K562 (cell line): ENCODE data around the gene OR10H5. TPM values are rescaled to one million over a fixed set of nuclear protein-coding genes. Genes with fewer than 3 reads are reported as not detected.

Experiments
- BRD4 ChIP-seq: fragments of 200-600 bp; sonication (generic); IDR thresholded peaks from 2 replicates; pipeline ENCODE4 v1.6.1; 2017; ENCODE audit warnings: inconsistent platforms
- ELF4 ChIP-seq: fragments of 450-650 bp; formaldehyde crosslinking; IDR thresholded peaks from 2 replicates; pipeline ENCODE4 v1.4.0; 2022; ENCODE audit warnings: missing genetic modification characterization
- FOS ChIP-seq: IDR thresholded peaks from 3 replicates; pipeline ENCODE4 v1.6.1; 2011; ENCODE audit not compliant: insufficient read length; ENCODE audit errors: extremely low read depth
- FOXJ3 ChIP-seq: sonication (generic); formaldehyde crosslinking; IDR thresholded peaks from 2 replicates; pipeline ENCODE4 v1.4.0; 2020; ENCODE audit warnings: mild to moderate bottlenecking, missing genetic modification reagents
- HDAC3 ChIP-seq: fragments of 450-650 bp; IDR thresholded peaks from 2 replicates; pipeline ENCODE4 v1.6.1; 2018; ENCODE audit warnings: borderline replicate concordance, mild to moderate bottlenecking, moderate library complexity; ENCODE audit not compliant: partially characterized antibody
- MAFK ChIP-seq: IDR thresholded peaks from 2 replicates; pipeline ENCODE4 v1.6.1; 2011; ENCODE audit warnings: low read length, improper control_type of control experiment
- MAZ ChIP-seq, 2 experiments: fragments of 450-650 bp in 1 of 2; sonication (generic) in 1 of 2; formaldehyde crosslinking; IDR thresholded peaks in 1 of 2; conservative IDR thresholded peaks in 1 of 2; 2 replicates each; pipeline versions ENCODE4 v1.4.0 to v1.5.0; 2020; ENCODE audit warnings: mild to moderate bottlenecking in 1 of 2, missing genetic modification reagents in 1 of 2
- NEUROD1 ChIP-seq: fragments of 150-350 bp; IDR thresholded peaks from 2 replicates; pipeline ENCODE4 v1.6.1; 2014; ENCODE audit warnings: borderline replicate concordance, low read length, low read depth; ENCODE audit not compliant: partially characterized antibody
- NR2F6 ChIP-seq: fragments of 450-650 bp; formaldehyde crosslinking; IDR thresholded peaks from 2 replicates; pipeline ENCODE4 v1.4.0; 2020; ENCODE audit warnings: mild to moderate bottlenecking
- RCOR1 ChIP-seq, 2 experiments: IDR thresholded peaks; 2 replicates each; pipeline ENCODE4 v1.6.1; 2012; ENCODE audit warnings: low read depth in 2 of 2, low read length in 2 of 2, borderline replicate concordance in 1 of 2, improper control_type of control experiment in 1 of 2
- RNF219 ChIP-seq: fragments of 250-450 bp; sonication (Bioruptor Pico); IDR thresholded peaks from 2 replicates; pipeline ENCODE4 v1.5.0; 2022; ENCODE audit warnings: mild to moderate bottlenecking
- SAFB ChIP-seq: fragments of 200-400 bp; formaldehyde crosslinking; IDR thresholded peaks from 2 replicates; pipeline ENCODE4 v1.6.1; 2017; ENCODE audit warnings: low read depth, low read length, borderline replicate concordance
- SAP30 ChIP-seq: fragments of 200-600 bp; sonication (generic); IDR thresholded peaks from 2 replicates; pipeline ENCODE4 v1.6.1; 2012; ENCODE audit warnings: borderline replicate concordance, low read depth, mild to moderate bottlenecking, moderate library complexity, low read length, control low read depth, inconsistent platforms; ENCODE audit not compliant: insufficient read depth, poor library complexity, severe bottlenecking
- SUPT5H ChIP-seq: fragments of 450-650 bp; IDR thresholded peaks from 2 replicates; pipeline ENCODE4 v1.6.1; 2016
- TAL1 ChIP-seq: fragments of 450-650 bp; IDR thresholded peaks from 2 replicates; pipeline ENCODE4 v1.6.1; 2016; ENCODE audit warnings: mild to moderate bottlenecking
- TBP ChIP-seq: optimal IDR thresholded peaks from 2 replicates; pipeline ENCODE3; 2011; ENCODE audit warnings: low read depth, low read length, improper control_type of control experiment
- TFAM ChIP-seq: fragments of 250-450 bp; sonication (Bioruptor Pico); conservative IDR thresholded peaks from 2 replicates; pipeline ENCODE4 v1.5.0; 2021; ENCODE audit warnings: mild to moderate bottlenecking, moderate library complexity
- TFE3 ChIP-seq: fragments of 450-650 bp; formaldehyde crosslinking; IDR thresholded peaks from 2 replicates; pipeline ENCODE4 v1.4.0; 2020; ENCODE audit warnings: mild to moderate bottlenecking, mixed read lengths
- ZBTB26 ChIP-seq: fragments of 450-650 bp; formaldehyde crosslinking; IDR thresholded peaks from 2 replicates; pipeline ENCODE4 v1.4.0; 2022; ENCODE audit warnings: missing genetic modification characterization
- ZEB2 ChIP-seq: fragments of 450-650 bp; IDR thresholded peaks from 2 replicates; pipeline ENCODE4 v1.6.1; 2016
- ZNF354B ChIP-seq: fragments of 250-450 bp; sonication (Bioruptor Pico); IDR thresholded peaks from 2 replicates; pipeline ENCODE4 v1.4.0; 2020
- polyA plus RNA-seq, 8 experiments: library from polyadenylated mRNA; depleted of rRNA in 4 of 8; stranded (reverse) in 5 of 8; unstranded in 3 of 8; fragments of >200 nt; fragmentation: Nextera tagmentation in 2 of 8; fragmentation: Illumina TruSeq in 1 of 8; extraction: Ambion mirVana in 2 of 8; extraction: Trizol in 1 of 8; gene quantifications; 2 replicates each; pipeline versions ENCODE4 v1.2.1 to v1.2.3, GENCODE V29; 2011 to 2014; ENCODE audit warnings: inconsistent platforms in 1 of 8, missing spikeins in 1 of 8
- total RNA-seq, 7 experiments: library from RNA; depleted of rRNA in 6 of 7; stranded (reverse); fragments of >200 nt in 6 of 7; fragmentation: Illumina TruSeq in 2 of 7; extraction: Trizol in 2 of 7; gene quantifications; 2 replicates each; pipeline versions ENCODE4 v1.2.1 to v1.2.3, GENCODE V29; 2011 to 2021; ENCODE audit warnings: low replicate concordance in 1 of 7

OR10H5 gene
- total and polyA plus RNA-seq, 9 of the 15 experiments (the other 6 are each of a cell fraction or from before 2014, with no cell fraction given): not detected

- TF ChIP-seq ZBTB26 (CRISPR knock-in tag): 0 out of 2 replicates have a peak, but pooled peaks have one; percentile 22
- peak; percentile 78; the same call in 1 of the 2 replicates for TF ChIP-seq BRD4
- TF ChIP-seq FOS: peak; percentile 94
- peak; percentile 75 for TF ChIP-seq SUPT5H
- peak; percentile 79 for TF ChIP-seq MAFK
- TF ChIP-seq TBP: peak; percentile 40
- TF ChIP-seq RCOR1 (IDR thresholded peaks at IDR 0.05; ENCODE audit: borderline replicate concordance in 1 of 2, low read depth in 2 of 2, low read length in 2 of 2): peak in 1 of 2 experiments; percentile 28; a peak in 1 of 4 replicates
- no peak for TF ChIP-seq SAP30
- no peak for TF ChIP-seq ZNF354B (CRISPR knock-in tag)
- TF ChIP-seq TFE3 (CRISPR knock-in tag): peak; percentile 18; the same call in 1 of the 2 replicates
- TF ChIP-seq HDAC3: peak; percentile 55
- TF ChIP-seq NR2F6 (CRISPR knock-in tag): peak; percentile 6; the same call in 1 of the 2 replicates
- TF ChIP-seq FOXJ3 (CRISPR knock-in tag): no peak
- no peak for TF ChIP-seq TFAM (CRISPR knock-in tag)
- TF ChIP-seq SAFB: peak; percentile 32
- peak; percentile 76 for TF ChIP-seq RNF219 (CRISPR knock-in tag)
- TF ChIP-seq MAZ (CRISPR knock-in tag; conservative IDR thresholded peaks at IDR 0.05 in 1 of 2, IDR thresholded peaks at IDR 0.05 in 1 of 2): peak; percentile 78 to 87
- peak; percentile 61 for TF ChIP-seq ZEB2
- no peak for TF ChIP-seq TAL1
- peak; percentile 35 for TF ChIP-seq NEUROD1
- TF ChIP-seq ELF4 (CRISPR knock-in tag): peak; percentile 58; the same call in 1 of the 2 replicates
Observed at GRCh38 chr19:15836330-15837220, 49.1 kb downstream of the OR10H5 start (continued).
